SK-N-SH (cell line): ENCODE data around the gene ETV6. TPM values are rescaled to one million over a fixed set of nuclear protein-coding genes. Genes with fewer than 3 reads are reported as not detected.

Source experiments
- CTCF ChIA-PET: fragments of 300-600, 350-600 bp; formaldehyde crosslinking; extraction: SDS; loops from one replicate; lab custom pipeline; 2021; lab: Yijun Ruan, JAX
- POLR2A ChIA-PET: fragments of 350-600 bp; sonication (Branson Sonifier 250); formaldehyde crosslinking; extraction: SDS; loops from one replicate; lab custom pipeline; 2020; ENCODE audit warnings: antibody characterized with exemption, inconsistent platforms; lab: Yijun Ruan, JAX
- DNase-seq: peaks from one replicate; pipeline ENCODE4 v3.0.0; 2012
- H2AFZ ChIP-seq: fragments of 200-600 bp; sonication (generic); 2 replicates; pipeline ENCODE4 v1.8.1; 2016; ENCODE audit warnings: antibody characterized with exemption, mild to moderate bottlenecking, low read depth
- H3F3A ChIP-seq: fragments of 200-600 bp; sonication (generic); replicated peaks from 2 replicates; pipeline ENCODE3; 2016; ENCODE audit warnings: antibody characterized with exemption, mild to moderate bottlenecking; ENCODE audit not compliant: insufficient read depth
- H3K27ac ChIP-seq, 2 experiments: fragments of 200-500 bp in 1 of 2; fragments of 200-600 bp in 1 of 2; sonication (Bioruptor generic) in 1 of 2; sonication (generic), shearing (Covaris generic) in 1 of 2; 2 replicates each; pipeline versions ENCODE4 v1.5.1 to v1.6.1; 2014 to 2016; ENCODE audit warnings: low read depth in 2 of 2, inconsistent platforms in 1 of 2, low read length in 1 of 2, mild to moderate bottlenecking in 1 of 2, mixed read lengths in 1 of 2
- H3K27me3 ChIP-seq: fragments of 200-600 bp; sonication (generic), shearing (Covaris generic); 2 replicates; pipeline ENCODE4 v1.6.1; 2016; ENCODE audit warnings: mixed run types; ENCODE audit not compliant: insufficient read depth
- H3K36me3 ChIP-seq, 2 experiments: fragments of 200-500 bp in 1 of 2; fragments of 200-600 bp in 1 of 2; sonication (Bioruptor generic) in 1 of 2; sonication (generic) in 1 of 2; replicated peaks in 1 of 2; 2 replicates each; pipeline versions ENCODE3 to v1.5.1; 2014 to 2016; ENCODE audit warnings: low read length in 1 of 2, mild to moderate bottlenecking in 1 of 2; ENCODE audit not compliant: insufficient read depth in 2 of 2, control insufficient read depth in 1 of 2
- H3K4me1 ChIP-seq, 2 experiments: fragments of 200-500 bp in 1 of 2; fragments of 200-600 bp in 1 of 2; sonication (Bioruptor generic) in 1 of 2; sonication (generic), shearing (Covaris generic) in 1 of 2; 2 replicates each; pipeline versions ENCODE4 v1.5.1 to v1.6.1; 2014 to 2016; ENCODE audit warnings: low read depth in 1 of 2, low read length in 1 of 2, mixed run types in 1 of 2; ENCODE audit not compliant: insufficient read depth in 2 of 2, control insufficient read depth in 1 of 2
- H3K4me2 ChIP-seq: fragments of 200-600 bp; sonication (generic), shearing (Covaris generic); 2 replicates; pipeline ENCODE4 v1.6.1; 2017; ENCODE audit warnings: mixed run types
- H3K4me3 ChIP-seq, 2 experiments: fragments of 200-500 bp in 1 of 2; fragments of 200-600 bp in 1 of 2; sonication (Bioruptor generic) in 1 of 2; sonication (generic), shearing (Covaris generic) in 1 of 2; 2 replicates each; pipeline versions ENCODE4 v1.5.1 to v1.8.1; 2014 to 2016; ENCODE audit warnings: low read depth in 2 of 2, inconsistent platforms in 1 of 2, low read length in 1 of 2, mild to moderate bottlenecking in 1 of 2, mixed read lengths in 1 of 2, moderate library complexity in 1 of 2
- H3K79me2 ChIP-seq: fragments of 200-600 bp; sonication (generic); 2 replicates; pipeline ENCODE4 v1.8.1; 2017; ENCODE audit warnings: mild to moderate bottlenecking; ENCODE audit not compliant: insufficient read depth
- H3K9ac ChIP-seq: fragments of 200-600 bp; sonication (generic); 2 replicates; pipeline ENCODE4 v1.6.1; 2017; ENCODE audit warnings: mixed run types
- H3K9me2 ChIP-seq: fragments of 200-600 bp; sonication (generic); 2 replicates; pipeline ENCODE4 v1.6.1; 2017; ENCODE audit warnings: mixed run types
- H3K9me3 ChIP-seq: fragments of 200-600 bp; sonication (generic); 2 replicates; pipeline ENCODE4 v1.6.1; 2017; ENCODE audit warnings: mixed run types, mild to moderate bottlenecking, moderate library complexity
- H4K20me1 ChIP-seq: fragments of 200-600 bp; sonication (generic); 2 replicates; pipeline ENCODE4 v1.6.1; 2017; ENCODE audit warnings: mild to moderate bottlenecking, mixed run types; ENCODE audit not compliant: insufficient read depth
- CHD2 ChIP-seq: fragments of 150-350 bp; IDR thresholded peaks from 2 replicates; pipeline ENCODE4 v1.6.1; 2018; ENCODE audit warnings: low read length; ENCODE audit not compliant: partially characterized antibody
- EP300 ChIP-seq, 2 experiments: IDR thresholded peaks; 2 replicates each; pipeline versions ENCODE4 v1.4.0 to v1.6.1; 2012; ENCODE audit warnings: borderline replicate concordance in 1 of 2, low read depth in 1 of 2, low read length in 1 of 2
- EZH2phosphoT487 ChIP-seq: fragments of 200-600 bp; sonication (generic); IDR thresholded peaks from 2 replicates; pipeline ENCODE4 v1.6.1; 2017; ENCODE audit warnings: low read depth, mixed run types, mild to moderate bottlenecking, antibody characterized with exemption, moderate library complexity, borderline replicate concordance
- FOSL2 ChIP-seq: IDR thresholded peaks from 2 replicates; pipeline ENCODE4 v1.4.0; 2012; ENCODE audit warnings: low read depth, mild to moderate bottlenecking, moderate library complexity, borderline replicate concordance
- FOXM1 ChIP-seq: IDR thresholded peaks from 2 replicates; pipeline ENCODE4 v1.4.0; 2012; ENCODE audit warnings: low read depth, mild to moderate bottlenecking
- NRF1 ChIP-seq: IDR thresholded peaks from 2 replicates; pipeline ENCODE4 v1.6.1; 2012; ENCODE audit warnings: low read depth, mild to moderate bottlenecking, low read length
- POLR2AphosphoS5 ChIP-seq: IDR thresholded peaks from 2 replicates; pipeline ENCODE4 v1.6.1; 2012; ENCODE audit warnings: low read depth, low read length
- RCOR1 ChIP-seq: fragments of 150-350 bp; IDR thresholded peaks from 2 replicates; pipeline ENCODE4 v1.6.1; 2017; ENCODE audit warnings: antibody characterized with exemption, low read length
- SIN3A ChIP-seq: IDR thresholded peaks from 2 replicates; pipeline ENCODE4 v1.6.1; 2012; ENCODE audit warnings: low read depth, mild to moderate bottlenecking, low read length, moderate library complexity, borderline replicate concordance
- SMC3 ChIP-seq: IDR thresholded peaks from 2 replicates; pipeline ENCODE4 v1.6.1; 2012; ENCODE audit warnings: low read depth, low read length, improper control_type of control experiment
- TAF1 ChIP-seq: IDR thresholded peaks from 2 replicates; pipeline ENCODE4 v1.6.1; 2012; ENCODE audit warnings: low read depth, mild to moderate bottlenecking, low read length, moderate library complexity, borderline replicate concordance
- YY1 ChIP-seq: IDR thresholded peaks from 2 replicates; pipeline ENCODE4 v1.4.0; 2012; ENCODE audit warnings: low read depth, mild to moderate bottlenecking
- WGBS: methylation state at CpG from one replicate; pipeline ENCODE4 v1.1.6; 2017; ENCODE audit warnings: low lambda C conversion rate; 5-methylcytosine and 5-hydroxymethylcytosine counted together
- polyA plus RNA-seq, 3 experiments: library from polyadenylated mRNA; depleted of rRNA; stranded (reverse); fragments of >200 nt; gene quantifications; 2 replicates each; pipeline ENCODE4 v1.2.3, GENCODE V29; 2012
- TF ChIP-seq, protein P1 (sequence below): IDR thresholded peaks from 2 replicates; pipeline ENCODE4 v1.4.0; 2012; ENCODE audit warnings: low read depth
- TF ChIP-seq, protein P2 (sequence below): fragments of 200-600 bp; sonication (generic); IDR thresholded peaks from 2 replicates; pipeline ENCODE4 v1.6.1; 2017; ENCODE audit warnings: antibody characterized with exemption, mild to moderate bottlenecking, moderate library complexity
- TF ChIP-seq, protein P3 (sequence below): IDR thresholded peaks from 2 replicates; pipeline ENCODE4 v1.6.1; 2012; ENCODE audit warnings: mild to moderate bottlenecking, low read depth, low read length, moderate library complexity
- TF ChIP-seq, protein P4 (sequence below): IDR thresholded peaks from 2 replicates; pipeline ENCODE4 v1.4.0; 2012; ENCODE audit warnings: low read depth, borderline replicate concordance

Gene ETV6
- polyA plus RNA-seq, 1 of the 3 experiments (the other 2 are of a cell fraction) = 4.0 TPM

DNA sequence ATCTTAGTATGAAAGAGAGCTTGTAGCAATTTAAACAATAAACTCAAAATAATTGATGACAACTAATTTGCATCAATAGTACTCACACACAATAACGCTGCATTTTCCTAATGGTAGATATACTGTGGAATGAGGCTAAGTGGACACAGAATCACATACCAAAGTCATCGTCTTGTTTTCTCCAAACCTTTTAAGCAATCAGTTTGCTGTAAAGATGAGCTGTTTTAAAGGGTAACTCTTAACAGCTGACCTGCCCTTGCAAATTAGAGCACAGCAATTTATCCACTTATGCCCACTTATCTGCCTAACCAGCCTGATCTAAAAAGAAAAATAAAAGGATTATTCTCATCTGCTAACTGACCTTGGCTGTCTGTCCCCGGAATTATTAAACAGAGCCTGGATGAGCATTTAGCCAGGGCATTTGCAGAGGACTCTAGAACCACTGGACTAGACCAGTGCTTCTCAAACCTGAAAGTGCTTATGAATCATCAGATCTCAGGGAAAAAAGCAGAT, 247.0 kb downstream of the ETV6 start:
- TF ChIP-seq RCOR1 (peak; percentile 11; the same call in 1 of the 2 replicates), EP300 (IDR thresholded peaks at IDR 0.05; ENCODE audit: borderline replicate concordance in 1 of 2, low read depth in 1 of 2, low read length in 1 of 2) (peak in 1 of 2 experiments; percentile 66; a peak in 2 of 4 replicates)
- TF ChIP-seq, protein P1, sequence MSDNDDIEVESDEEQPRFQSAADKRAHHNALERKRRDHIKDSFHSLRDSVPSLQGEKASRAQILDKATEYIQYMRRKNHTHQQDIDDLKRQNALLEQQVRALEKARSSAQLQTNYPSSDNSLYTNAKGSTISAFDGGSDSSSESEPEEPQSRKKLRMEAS = no peak
- H2AFZ ChIP-seq = no peak overlapping the region
- H3K79me2 ChIP-seq = no peaks in the 10 kb centered on the region
- H3K4me3 ChIP-seq = no peak overlapping the region
- H3K4me2 ChIP-seq = no peak overlapping the region
- ChIA-PET POLR2A (no interaction called here), CTCF (no interaction called here)
- no peaks in the 10 kb centered on the region for H3K9me2 ChIP-seq
- no peaks in the 10 kb centered on the region for H3F3A ChIP-seq
- peak overlapping the region in 1 of 2 experiments; percentile 69; a peak in 2 of 4 replicates for H3K27ac ChIP-seq
- WGBS = 53% methylated on average over 3 of the region's 3 CpGs
- no peaks in the 10 kb centered on the region for H4K20me1 ChIP-seq
- H3K36me3 ChIP-seq = peaks cover 11 to 24% of the 10 kb centered on the region in 2 experiments
- DNase-seq = peak; percentile 34
- no peaks in the 10 kb centered on the region for H3K27me3 ChIP-seq
- H3K9me3 ChIP-seq = no peaks in the 10 kb centered on the region
- H3K4me1 ChIP-seq = peaks cover 0 to 8% of the 10 kb centered on the region in 2 experiments; a peak in 2 of 4 replicates
- H3K9ac ChIP-seq = no peak overlapping the region

DNA sequence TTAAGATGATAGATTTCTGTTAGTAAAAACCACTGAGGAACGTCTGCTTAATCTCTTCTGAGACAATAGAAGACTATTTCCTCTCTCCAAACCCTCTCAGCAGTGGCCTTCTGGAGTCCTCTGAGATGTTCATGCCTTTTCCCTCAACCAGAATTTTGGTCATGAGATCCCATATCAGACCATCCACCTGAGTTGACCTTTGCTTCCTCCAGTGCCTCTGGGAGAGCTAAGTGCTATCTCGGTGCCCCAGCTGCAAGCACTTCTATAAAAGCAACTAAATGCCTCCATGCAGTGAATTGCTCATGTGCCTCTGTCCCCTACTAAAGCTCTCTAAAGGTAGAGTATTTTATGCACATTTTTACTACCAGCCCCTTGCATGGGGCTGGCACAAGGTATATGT, 248.4 kb downstream of the ETV6 start:
- 88% methylated on average over 2 of the region's 2 CpGs for WGBS
- TF ChIP-seq POLR2AphosphoS5 = no peak
- no peak for TF ChIP-seq SIN3A
- TF ChIP-seq, protein P2, sequence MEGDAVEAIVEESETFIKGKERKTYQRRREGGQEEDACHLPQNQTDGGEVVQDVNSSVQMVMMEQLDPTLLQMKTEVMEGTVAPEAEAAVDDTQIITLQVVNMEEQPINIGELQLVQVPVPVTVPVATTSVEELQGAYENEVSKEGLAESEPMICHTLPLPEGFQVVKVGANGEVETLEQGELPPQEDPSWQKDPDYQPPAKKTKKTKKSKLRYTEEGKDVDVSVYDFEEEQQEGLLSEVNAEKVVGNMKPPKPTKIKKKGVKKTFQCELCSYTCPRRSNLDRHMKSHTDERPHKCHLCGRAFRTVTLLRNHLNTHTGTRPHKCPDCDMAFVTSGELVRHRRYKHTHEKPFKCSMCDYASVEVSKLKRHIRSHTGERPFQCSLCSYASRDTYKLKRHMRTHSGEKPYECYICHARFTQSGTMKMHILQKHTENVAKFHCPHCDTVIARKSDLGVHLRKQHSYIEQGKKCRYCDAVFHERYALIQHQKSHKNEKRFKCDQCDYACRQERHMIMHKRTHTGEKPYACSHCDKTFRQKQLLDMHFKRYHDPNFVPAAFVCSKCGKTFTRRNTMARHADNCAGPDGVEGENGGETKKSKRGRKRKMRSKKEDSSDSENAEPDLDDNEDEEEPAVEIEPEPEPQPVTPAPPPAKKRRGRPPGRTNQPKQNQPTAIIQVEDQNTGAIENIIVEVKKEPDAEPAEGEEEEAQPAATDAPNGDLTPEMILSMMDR = no peak
- no peak for TF ChIP-seq EZH2phosphoT487
- TF ChIP-seq YY1 = no peak
- TF ChIP-seq, protein P3, sequence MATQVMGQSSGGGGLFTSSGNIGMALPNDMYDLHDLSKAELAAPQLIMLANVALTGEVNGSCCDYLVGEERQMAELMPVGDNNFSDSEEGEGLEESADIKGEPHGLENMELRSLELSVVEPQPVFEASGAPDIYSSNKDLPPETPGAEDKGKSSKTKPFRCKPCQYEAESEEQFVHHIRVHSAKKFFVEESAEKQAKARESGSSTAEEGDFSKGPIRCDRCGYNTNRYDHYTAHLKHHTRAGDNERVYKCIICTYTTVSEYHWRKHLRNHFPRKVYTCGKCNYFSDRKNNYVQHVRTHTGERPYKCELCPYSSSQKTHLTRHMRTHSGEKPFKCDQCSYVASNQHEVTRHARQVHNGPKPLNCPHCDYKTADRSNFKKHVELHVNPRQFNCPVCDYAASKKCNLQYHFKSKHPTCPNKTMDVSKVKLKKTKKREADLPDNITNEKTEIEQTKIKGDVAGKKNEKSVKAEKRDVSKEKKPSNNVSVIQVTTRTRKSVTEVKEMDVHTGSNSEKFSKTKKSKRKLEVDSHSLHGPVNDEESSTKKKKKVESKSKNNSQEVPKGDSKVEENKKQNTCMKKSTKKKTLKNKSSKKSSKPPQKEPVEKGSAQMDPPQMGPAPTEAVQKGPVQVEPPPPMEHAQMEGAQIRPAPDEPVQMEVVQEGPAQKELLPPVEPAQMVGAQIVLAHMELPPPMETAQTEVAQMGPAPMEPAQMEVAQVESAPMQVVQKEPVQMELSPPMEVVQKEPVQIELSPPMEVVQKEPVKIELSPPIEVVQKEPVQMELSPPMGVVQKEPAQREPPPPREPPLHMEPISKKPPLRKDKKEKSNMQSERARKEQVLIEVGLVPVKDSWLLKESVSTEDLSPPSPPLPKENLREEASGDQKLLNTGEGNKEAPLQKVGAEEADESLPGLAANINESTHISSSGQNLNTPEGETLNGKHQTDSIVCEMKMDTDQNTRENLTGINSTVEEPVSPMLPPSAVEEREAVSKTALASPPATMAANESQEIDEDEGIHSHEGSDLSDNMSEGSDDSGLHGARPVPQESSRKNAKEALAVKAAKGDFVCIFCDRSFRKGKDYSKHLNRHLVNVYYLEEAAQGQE = no peak
- no peak for TF ChIP-seq NRF1
- TF ChIP-seq CHD2 = no peak
- TF ChIP-seq FOXM1 = no peak
- no peak for TF ChIP-seq SMC3
- no peak for TF ChIP-seq TAF1
- TF ChIP-seq EP300 (IDR thresholded peaks at IDR 0.05; ENCODE audit: borderline replicate concordance in 1 of 2, low read depth in 1 of 2, low read length in 1 of 2) = no peak
- TF ChIP-seq, protein P4, sequence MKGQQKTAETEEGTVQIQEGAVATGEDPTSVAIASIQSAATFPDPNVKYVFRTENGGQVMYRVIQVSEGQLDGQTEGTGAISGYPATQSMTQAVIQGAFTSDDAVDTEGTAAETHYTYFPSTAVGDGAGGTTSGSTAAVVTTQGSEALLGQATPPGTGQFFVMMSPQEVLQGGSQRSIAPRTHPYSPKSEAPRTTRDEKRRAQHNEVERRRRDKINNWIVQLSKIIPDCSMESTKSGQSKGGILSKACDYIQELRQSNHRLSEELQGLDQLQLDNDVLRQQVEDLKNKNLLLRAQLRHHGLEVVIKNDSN = no peak
- TF ChIP-seq FOSL2 = no peak
- TF ChIP-seq, protein P1 = no peak
- TF ChIP-seq RCOR1 = no peak
- Histone ChIP-seq H3K27ac (no peak overlapping the region), H3K9me3 (no peaks in the 10 kb centered on the region), H3K4me3 (no peak overlapping the region), H3K27me3 (no peaks in the 10 kb centered on the region), H2AFZ (no peak overlapping the region), H3K9ac (no peak overlapping the region), H4K20me1 (no peaks in the 10 kb centered on the region), H3K36me3 (peaks cover 5 to 14% of the 10 kb centered on the region in 2 experiments), H3K4me1 (peaks cover 0 to 8% of the 10 kb centered on the region in 2 experiments; a peak in 2 of 4 replicates), H3K4me2 (no peak overlapping the region), H3K79me2 (no peaks in the 10 kb centered on the region), H3K9me2 (no peaks in the 10 kb centered on the region), H3F3A (no peaks in the 10 kb centered on the region)
- ChIA-PET CTCF (no interaction called here), POLR2A (no interaction called here)
- no peak for DNase-seq
